A204.1 (cell line): ENCODE measurements around the gene CDH12.
A peak's percentile ranks its signal among the peaks of the same experiment; 100 is the strongest.
"Not testable (repeated sequence)": the region's sequence is repeated elsewhere in the genome, so short reads cannot be mapped to it uniquely, and the experiment has no call there.

Experiments used
- FAIRE-seq: peaks from 2 replicates; lab custom pipeline; 2012; peaks lifted over from hg19 to GRCh38; lab: Jason Lieb, UNC

The CDH12 gene

DNA sequence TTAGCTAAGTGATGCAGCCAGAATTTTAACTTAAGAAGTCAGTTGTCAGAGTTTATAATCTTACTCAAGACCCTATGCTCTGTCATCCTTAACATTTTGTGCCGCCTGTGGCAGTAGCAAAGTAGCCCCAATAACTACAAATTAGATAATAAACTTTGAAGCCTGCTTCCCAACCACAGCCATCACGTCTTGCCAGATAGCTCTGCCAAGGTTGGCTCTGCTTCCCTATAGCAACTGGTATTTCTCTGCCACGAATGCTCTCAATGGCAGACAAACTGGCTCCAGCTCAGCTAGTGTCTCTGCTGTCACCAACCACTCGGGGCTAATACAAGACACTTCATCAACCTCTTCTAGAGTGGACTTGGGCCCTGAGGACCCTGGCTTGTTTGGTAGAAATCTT is 576.1 kb downstream of the CDH12 start:
- FAIRE-seq: no peak

DNA sequence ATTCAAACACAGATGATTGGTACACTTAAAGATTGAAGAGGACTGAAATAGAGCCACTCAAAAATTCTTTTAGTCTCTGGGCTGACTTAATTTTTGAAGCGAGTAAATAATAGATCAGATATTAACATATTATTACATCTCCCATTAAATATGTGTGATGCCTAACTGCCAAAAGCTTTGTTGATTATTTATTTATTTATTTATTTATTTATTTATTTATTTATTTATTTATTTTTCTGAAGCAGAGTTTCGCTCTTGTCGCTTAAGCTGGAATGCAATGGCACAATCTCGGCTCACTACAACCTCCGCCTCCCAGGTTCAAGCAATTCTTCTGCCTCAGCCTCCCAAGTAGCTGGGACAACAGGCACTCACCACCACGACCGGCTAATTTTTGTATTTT is 587.3 kb downstream of the CDH12 start:
- FAIRE-seq: not testable (repeated sequence)

DNA sequence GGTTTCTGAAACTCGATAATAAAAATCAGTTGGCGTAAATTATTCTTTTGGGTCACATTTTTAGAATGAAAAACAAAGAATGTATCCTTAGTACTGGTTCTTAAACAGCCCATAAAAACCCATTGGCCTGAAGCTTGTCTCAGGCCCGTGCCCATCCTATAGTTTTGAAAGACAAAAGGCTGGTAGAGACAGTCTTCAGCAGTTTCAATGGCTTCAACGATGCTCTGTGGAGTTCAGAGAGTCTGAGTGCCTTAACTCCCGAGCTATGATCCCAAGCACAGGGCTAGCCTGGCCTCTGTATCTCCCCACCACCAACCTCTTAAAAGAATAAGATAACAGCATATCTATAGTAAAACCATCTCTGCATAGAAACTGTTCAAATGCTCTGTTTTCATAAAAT is 595.0 kb downstream of the CDH12 start:
- no peak for FAIRE-seq

GRCh38 chr5:22250528-22250927 is 602.6 kb downstream of the CDH12 start:
- no peak for FAIRE-seq

DNA sequence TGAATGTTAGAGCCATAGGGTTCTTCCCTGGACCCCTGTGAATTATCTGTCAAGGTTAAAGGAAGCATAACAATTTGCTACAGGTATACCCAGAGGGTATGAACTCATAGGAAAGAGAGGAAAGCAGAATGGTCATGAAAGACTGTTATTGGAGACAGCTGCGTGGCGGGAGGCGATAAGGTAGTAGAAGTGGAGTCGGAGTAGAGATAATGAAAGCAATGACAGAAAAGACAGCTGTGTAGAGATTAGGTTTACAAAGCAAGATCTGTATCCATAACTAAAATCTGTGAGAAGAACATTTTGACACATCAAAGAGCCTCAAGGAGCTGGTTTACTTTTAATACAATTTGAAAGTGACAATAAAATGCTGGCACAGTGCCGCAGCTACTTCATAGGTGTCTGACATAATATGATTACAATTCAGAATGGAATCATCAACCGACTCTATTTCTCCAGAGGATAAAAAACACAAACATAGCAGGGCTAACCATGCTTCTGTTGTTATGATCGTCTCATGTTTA is 603.9 kb downstream of the CDH12 start:
- FAIRE-seq: no peak

GRCh38 chr5:22245770-22246169 is 607.4 kb downstream of the CDH12 start:
- FAIRE-seq: no peak

DNA sequence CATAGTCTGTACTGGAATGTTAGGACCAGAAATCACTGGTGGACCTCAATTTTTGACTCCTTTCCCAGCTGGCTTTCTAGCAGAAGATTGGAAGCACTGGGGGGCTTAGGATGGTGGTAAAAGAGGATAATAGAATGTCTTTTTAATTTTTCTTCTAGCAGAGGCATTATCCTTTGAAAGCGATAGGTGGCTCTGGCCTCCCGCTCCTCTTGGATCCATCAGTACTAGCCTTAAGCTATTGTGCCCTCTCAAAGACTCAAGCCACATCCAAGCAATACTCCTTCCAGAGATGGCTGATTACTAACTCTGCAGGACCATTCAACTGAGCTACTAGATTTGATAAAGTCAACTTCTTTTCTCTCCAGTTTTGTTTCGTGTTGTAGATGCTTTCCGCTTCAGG is 610.6 kb downstream of the CDH12 start:
- no peak for FAIRE-seq

DNA sequence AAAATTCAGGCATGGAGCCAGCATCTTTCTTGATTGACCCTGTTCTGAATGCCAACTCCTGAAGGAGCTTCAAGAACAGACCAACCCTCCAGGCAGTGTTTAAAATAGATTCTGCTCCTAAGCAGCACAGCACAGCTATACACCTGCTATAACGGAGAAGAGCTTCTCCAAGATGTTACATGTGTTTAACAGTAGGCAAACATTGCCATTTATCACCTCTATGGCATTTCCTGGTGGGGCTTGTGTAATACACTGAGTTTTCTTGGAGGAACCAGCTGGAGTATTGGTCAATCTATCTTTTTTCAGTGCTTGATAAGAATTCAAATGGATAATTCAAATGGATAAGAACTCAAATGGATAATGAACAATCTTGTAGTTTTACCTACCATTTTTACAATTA is 615.1 kb downstream of the CDH12 start:
- FAIRE-seq: no peak

DNA sequence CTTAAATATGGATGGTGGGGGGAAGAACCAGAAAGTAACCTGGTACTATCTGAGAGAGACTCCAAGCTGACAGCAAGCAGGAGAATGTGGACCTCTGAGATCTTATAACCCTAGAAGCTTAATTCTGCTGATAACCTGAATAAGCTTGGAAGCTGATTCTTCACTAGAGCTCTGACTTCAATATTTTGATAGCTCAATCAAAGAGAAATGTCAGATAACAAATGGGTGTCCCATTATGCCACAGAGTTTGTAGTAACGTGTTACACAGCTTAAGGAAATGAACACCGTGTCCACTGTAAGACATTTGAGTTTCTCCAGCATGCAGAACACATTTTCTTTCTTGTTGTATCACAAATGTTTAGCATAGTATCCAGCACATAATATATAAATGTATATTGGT is 626.7 kb downstream of the CDH12 start:
- no peak for FAIRE-seq

GRCh38 chr5:22223079-22223478 is 630.1 kb downstream of the CDH12 start:
- no peak for FAIRE-seq

GRCh38 chr5:22213703-22214495 is 639.2 kb downstream of the CDH12 start:
- peak; percentile 57 for FAIRE-seq

DNA sequence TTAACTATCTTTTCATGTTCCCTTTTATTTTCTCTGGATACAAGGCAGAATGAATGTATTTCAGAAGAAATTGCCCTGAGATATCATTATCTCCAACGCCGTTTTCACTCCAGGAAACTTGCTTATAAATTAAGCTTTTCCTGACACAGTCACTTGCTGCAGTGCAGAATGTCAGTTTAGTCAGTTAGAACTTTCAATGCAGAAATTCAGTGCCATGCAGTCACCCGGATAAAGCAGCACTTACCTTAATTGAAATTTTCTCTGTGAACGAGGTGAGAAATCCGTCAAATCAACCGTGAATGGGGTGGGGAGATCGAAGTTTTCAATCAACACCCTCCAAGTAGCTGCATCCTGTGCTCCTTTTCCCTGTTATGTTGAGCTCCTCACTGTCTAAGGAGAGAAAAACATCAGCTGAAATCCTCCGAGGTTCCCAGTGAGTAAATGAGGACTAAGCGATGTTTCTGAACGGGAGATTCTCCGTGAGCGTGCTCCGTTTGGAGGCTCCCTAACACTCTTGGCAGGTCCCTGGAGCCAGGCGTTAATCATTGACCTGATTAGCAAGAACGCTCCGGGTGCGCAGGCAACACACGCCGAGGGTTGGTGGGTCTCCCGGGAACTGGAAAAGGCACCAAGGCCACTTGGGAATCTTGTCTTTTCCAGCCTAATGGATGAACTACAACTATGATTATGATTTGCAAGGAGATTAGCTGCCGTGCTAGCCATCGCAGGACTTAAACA is 640.7 kb downstream of the CDH12 start:
- not testable (repeated sequence) for FAIRE-seq

GRCh38 chr5:22208463-22208862 is 644.7 kb downstream of the CDH12 start:
- not testable (repeated sequence) for FAIRE-seq

GRCh38 chr5:22188651-22189050 is 664.5 kb downstream of the CDH12 start:
- not testable (repeated sequence) for FAIRE-seq

DNA sequence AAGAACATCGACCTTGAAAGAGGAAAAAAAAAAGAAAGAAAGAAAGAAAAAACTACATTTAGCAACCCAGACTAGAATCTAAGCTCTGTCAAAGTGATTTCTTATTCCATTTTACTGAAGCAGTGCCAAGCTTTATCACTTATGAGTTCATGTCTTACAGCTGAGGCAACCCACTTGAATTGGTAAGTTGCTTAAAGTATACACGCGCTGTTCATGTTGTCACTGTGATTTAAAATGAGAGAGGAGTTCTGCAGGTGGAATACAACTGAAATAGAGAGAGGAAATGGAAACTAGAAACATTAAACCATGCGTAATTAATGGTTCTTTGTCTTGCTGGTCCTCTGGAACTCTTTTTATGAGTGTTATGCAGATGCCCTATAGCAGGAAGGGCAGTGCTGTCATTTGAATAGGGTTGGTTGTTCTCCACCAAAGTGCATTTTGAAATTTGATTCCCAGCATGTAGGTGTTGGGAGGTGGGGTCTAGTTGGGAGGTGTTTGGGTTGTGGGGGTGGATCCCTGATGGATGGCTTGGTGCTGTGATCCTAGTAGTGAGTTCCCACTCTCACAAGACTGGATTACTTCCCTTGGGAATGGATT is 665.4 kb downstream of the CDH12 start:
- not testable (repeated sequence) for FAIRE-seq

DNA sequence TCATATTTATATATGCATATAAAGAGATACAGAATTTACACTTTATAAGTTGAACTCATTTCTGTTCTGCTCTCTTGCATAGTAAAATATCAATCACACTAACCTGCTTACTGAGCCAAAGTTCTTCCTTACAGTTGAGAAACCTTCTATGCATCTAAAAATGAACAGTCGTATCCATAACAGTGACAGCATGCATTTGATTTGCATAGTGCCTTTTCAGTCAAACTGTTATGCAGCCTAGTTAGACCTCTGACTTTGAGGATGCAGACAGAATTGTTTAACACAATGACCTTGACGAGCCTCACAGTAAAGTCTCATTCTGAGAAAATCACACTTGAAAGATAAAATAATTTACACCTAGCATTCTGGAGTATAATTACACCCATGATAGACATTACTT is 683.9 kb downstream of the CDH12 start:
- FAIRE-seq: not testable (repeated sequence)

DNA sequence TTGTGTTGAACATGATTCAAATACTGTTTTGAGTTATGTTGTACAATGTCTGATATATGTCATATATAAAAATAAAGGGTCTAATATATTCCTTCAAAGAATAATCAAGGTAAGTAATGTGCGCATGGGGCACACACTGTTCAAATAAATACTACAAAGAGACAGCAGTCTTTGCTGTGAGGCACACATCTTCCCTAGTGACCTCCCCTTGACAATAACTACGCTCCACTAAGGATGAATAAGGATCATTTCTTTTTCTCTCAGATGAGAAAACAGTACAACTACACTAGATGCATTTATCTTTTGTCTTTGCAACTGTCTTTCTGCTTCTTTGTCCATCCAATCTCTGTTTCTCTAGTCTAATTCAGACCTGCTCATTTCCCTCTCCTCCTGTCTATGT is 684.4 kb downstream of the CDH12 start:
- not testable (repeated sequence) for FAIRE-seq

DNA sequence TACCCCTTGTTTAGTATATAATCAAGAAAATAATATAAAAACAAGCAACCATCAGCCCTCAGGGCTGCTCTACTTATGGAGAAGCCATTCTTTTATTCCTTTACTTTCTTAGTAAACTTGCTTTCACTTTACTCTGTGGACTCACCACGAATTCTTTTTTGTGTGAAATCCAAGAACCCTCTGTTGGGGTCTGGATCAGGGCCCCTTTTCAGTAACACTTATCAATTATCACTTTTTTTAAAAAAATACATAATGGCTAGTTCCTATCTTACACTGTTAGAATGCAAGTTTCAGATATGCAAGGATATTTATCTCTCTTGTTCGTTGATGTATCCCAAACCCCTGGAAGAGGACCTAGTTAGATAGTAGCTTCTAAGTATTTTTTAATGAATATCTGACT is 687.2 kb downstream of the CDH12 start:
- not testable (repeated sequence) for FAIRE-seq

GRCh38 chr5:22164910-22165748 is 688.0 kb downstream of the CDH12 start:
- not testable (repeated sequence) for FAIRE-seq

GRCh38 chr5:22156953-22157352 is 696.2 kb downstream of the CDH12 start:
- FAIRE-seq: not testable (repeated sequence)

DNA sequence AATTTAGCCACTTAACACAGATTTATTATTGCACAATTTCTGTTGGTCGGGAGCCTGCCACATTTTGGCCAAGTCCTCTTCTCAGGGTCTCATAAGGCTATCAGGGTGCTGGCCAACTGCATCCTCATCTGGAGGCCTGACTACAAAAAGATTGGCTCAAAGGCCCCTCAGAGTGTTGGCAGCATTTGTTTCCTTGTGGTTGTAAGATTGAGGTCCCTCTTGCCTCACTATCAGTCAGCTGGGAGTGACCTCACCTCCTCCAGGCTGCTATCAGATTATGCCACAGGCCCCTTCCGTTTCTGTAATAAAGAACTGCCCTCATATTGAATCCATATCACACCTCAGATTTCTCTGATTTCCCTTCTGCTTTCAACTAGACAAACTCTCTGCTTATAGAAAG is 698.4 kb downstream of the CDH12 start:
- FAIRE-seq: not testable (repeated sequence)

DNA sequence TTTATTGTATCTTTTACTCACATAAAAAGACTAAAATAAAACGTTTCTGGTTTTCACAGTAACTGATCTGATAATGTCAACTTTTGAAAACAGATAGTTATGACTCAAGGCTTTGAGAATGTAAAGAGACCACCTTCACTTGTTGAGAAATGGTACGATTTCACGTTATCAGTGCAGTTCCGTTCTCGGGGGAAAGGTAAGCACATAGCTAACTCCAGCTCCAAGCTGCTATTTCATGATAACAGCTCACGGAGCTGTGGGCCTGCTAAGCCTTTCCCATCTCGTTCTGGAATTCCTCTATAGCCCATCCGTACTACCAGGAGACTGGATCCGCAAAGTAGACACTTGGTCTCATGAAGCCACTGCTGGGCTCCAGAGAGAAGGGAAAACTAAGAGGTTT is 701.3 kb downstream of the CDH12 start:
- FAIRE-seq: peak; percentile 47
